Measurements from ENCODE around the gene NSD2. TPM values are rescaled to one million over a fixed set of nuclear protein-coding genes. Genes with fewer than 3 reads are reported as not detected.

The NSD2 gene
- polyA plus RNA-seq, 1 donor from 2014 or later: 51.6 TPM

DNA sequence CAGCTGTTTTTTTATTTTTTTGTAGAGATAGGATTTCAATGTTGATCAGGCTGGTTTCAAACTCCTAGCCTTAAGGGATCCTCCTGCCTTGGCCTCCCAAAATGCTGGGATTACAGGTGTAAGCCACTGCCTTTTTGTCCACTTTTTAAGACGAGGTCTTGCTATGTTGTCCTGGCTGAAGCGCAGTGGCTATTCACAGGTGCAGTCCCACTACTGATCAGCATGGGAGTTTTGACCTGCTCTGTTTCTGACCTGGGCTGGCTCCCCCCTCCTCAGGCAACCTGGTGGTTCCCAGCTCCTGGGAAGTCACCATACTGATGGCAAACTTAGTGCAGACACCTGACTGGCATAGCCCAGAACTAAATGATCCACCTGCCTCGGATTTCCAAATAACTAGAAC lies 2.3 kb upstream of the NSD2 start:
- Histone ChIP-seq H3K9me3 (ENCODE audit: low read length) (no peaks in the 10 kb centered on the region), H3K27me3 (ENCODE audit: insufficient read depth, low read depth, low read length) (no peaks in the 10 kb centered on the region), H3K79me2 (replicated peaks; ENCODE audit: insufficient read depth, low read length) (peaks cover 19% of the 10 kb centered on the region), H3K27ac (ENCODE audit: low read length) (no peak overlapping the region), H3F3A (ENCODE audit: insufficient read depth, low read length, poor library complexity, severe bottlenecking) (peaks cover 8% of the 10 kb centered on the region), H3K9ac (ENCODE audit: low read length) (no peak overlapping the region), H4K20me1 (ENCODE audit: insufficient read depth) (peaks cover 6% of the 10 kb centered on the region), H3K4me3 (ENCODE audit: low read length) (no peak overlapping the region), H3K36me3 (ENCODE audit: insufficient read depth, low read length) (no peaks in the 10 kb centered on the region), H2AFZ (ENCODE audit: low read depth, low read length) (no peak overlapping the region), H3K9me2 (ENCODE audit: insufficient read depth, low read length) (no peaks in the 10 kb centered on the region), H3K4me2 (ENCODE audit: low read length) (no peak overlapping the region)
- TF ChIP-seq EP300 (conservative IDR thresholded peaks at IDR 0.05; ENCODE audit: poor library complexity, severe bottlenecking) (no peak), POLR2AphosphoS5 (IDR thresholded peaks at IDR 0.05) (no peak), TAF1 (IDR thresholded peaks at IDR 0.05; ENCODE audit: low read depth) (no peak), RAD21 (conservative IDR thresholded peaks at IDR 0.05) (no peak), EZH2 (IDR thresholded peaks at IDR 0.05; ENCODE audit: borderline replicate concordance, insufficient read depth, low read length, poor library complexity, severe bottlenecking) (no peak), SMC3 (conservative IDR thresholded peaks at IDR 0.05; ENCODE audit: poor library complexity) (no peak), MXI1 (conservative IDR thresholded peaks at IDR 0.05; ENCODE audit: poor library complexity, severe bottlenecking) (no peak)
- TF ChIP-seq, protein P1, sequence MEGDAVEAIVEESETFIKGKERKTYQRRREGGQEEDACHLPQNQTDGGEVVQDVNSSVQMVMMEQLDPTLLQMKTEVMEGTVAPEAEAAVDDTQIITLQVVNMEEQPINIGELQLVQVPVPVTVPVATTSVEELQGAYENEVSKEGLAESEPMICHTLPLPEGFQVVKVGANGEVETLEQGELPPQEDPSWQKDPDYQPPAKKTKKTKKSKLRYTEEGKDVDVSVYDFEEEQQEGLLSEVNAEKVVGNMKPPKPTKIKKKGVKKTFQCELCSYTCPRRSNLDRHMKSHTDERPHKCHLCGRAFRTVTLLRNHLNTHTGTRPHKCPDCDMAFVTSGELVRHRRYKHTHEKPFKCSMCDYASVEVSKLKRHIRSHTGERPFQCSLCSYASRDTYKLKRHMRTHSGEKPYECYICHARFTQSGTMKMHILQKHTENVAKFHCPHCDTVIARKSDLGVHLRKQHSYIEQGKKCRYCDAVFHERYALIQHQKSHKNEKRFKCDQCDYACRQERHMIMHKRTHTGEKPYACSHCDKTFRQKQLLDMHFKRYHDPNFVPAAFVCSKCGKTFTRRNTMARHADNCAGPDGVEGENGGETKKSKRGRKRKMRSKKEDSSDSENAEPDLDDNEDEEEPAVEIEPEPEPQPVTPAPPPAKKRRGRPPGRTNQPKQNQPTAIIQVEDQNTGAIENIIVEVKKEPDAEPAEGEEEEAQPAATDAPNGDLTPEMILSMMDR (IDR thresholded peaks at IDR 0.05; ENCODE audit: poor library complexity, severe bottlenecking): no peak
- TF ChIP-seq, protein P2, sequence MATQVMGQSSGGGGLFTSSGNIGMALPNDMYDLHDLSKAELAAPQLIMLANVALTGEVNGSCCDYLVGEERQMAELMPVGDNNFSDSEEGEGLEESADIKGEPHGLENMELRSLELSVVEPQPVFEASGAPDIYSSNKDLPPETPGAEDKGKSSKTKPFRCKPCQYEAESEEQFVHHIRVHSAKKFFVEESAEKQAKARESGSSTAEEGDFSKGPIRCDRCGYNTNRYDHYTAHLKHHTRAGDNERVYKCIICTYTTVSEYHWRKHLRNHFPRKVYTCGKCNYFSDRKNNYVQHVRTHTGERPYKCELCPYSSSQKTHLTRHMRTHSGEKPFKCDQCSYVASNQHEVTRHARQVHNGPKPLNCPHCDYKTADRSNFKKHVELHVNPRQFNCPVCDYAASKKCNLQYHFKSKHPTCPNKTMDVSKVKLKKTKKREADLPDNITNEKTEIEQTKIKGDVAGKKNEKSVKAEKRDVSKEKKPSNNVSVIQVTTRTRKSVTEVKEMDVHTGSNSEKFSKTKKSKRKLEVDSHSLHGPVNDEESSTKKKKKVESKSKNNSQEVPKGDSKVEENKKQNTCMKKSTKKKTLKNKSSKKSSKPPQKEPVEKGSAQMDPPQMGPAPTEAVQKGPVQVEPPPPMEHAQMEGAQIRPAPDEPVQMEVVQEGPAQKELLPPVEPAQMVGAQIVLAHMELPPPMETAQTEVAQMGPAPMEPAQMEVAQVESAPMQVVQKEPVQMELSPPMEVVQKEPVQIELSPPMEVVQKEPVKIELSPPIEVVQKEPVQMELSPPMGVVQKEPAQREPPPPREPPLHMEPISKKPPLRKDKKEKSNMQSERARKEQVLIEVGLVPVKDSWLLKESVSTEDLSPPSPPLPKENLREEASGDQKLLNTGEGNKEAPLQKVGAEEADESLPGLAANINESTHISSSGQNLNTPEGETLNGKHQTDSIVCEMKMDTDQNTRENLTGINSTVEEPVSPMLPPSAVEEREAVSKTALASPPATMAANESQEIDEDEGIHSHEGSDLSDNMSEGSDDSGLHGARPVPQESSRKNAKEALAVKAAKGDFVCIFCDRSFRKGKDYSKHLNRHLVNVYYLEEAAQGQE (IDR thresholded peaks at IDR 0.05; ENCODE audit: borderline replicate concordance): no peak

DNA sequence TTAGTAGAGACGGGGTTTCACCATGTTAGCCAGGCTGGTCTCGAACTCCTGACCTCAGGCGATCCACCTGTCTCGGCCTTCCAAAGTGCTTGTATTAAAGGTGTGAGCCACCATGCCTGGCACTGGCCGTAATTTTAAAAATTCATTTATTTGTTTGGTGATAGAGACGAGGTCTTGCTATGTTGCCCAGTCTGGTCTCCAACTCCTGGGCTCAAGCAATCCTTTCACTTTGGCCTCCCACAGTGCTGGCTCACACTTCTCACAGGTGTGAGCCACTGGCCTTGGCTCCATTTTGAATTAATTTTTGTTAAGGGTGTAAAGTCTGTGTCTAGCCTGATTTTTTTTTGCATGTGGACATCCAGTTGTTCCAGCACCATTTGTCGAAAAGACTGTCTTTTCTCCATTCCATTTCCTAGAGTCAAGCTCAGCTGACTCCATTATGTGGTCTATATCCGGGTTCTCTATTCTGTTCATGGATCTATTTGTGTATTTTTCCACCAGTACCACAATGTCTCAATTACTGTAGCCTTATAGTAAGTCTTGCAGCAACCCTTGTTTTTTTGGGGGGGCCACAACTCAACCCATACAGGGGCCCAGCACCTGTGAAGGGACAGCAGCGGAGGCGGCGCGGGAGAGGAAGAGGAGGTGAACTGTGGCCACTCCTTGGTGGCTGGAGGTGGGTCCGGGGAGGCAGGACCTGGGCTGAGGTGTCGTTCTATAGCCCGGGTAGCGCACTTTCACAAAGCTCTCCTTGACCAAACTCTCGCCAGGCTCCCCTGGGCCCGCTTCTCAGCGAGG lies 1.5 kb upstream of the NSD2 start:
- H3K4me2 ChIP-seq (ENCODE audit: low read length): peak overlapping the region; percentile 70
- peak overlapping the region; percentile 91 for H3K9ac ChIP-seq (ENCODE audit: low read length)
- peaks cover 8% of the 10 kb centered on the region for H3F3A ChIP-seq (ENCODE audit: insufficient read depth, low read length, poor library complexity, severe bottlenecking)
- no peaks in the 10 kb centered on the region for H3K27me3 ChIP-seq (ENCODE audit: insufficient read depth, low read depth, low read length)
- peak overlapping the region; percentile 95 for H3K4me3 ChIP-seq (ENCODE audit: low read length)
- peak overlapping the region; percentile 80 for H2AFZ ChIP-seq (ENCODE audit: low read depth, low read length)
- TF ChIP-seq POLR2AphosphoS5 (IDR thresholded peaks at IDR 0.05) (no peak), RAD21 (conservative IDR thresholded peaks at IDR 0.05) (no peak)
- TF ChIP-seq, protein P2 (IDR thresholded peaks at IDR 0.05; ENCODE audit: borderline replicate concordance): no peak
- no peaks in the 10 kb centered on the region for H3K36me3 ChIP-seq (ENCODE audit: insufficient read depth, low read length)
- H3K9me2 ChIP-seq (ENCODE audit: insufficient read depth, low read length): no peaks in the 10 kb centered on the region
- peaks cover 27% of the 10 kb centered on the region for H3K79me2 ChIP-seq (replicated peaks; ENCODE audit: insufficient read depth, low read length)
- H3K27ac ChIP-seq (ENCODE audit: low read length): peak overlapping the region; percentile 92
- H3K9me3 ChIP-seq (ENCODE audit: low read length): no peaks in the 10 kb centered on the region
- peaks cover 6% of the 10 kb centered on the region for H4K20me1 ChIP-seq (ENCODE audit: insufficient read depth)
